AG20443 (cell line): ENCODE results near the gene KLHL33.
"Not testable (repeated sequence)": the region's sequence is repeated elsewhere in the genome, so short reads cannot be mapped to it uniquely, and the experiment has no call there.

Experiments used
- DNase-seq: peaks from one replicate; pipeline ENCODE4 v3.0.0; 2012; ENCODE audit warnings: low spot score, mixed read lengths

The KLHL33 gene

GRCh38 chr14:20435582-20436362 lies at the start of gene KLHL33:
Gene KLHL33 (minus strand): TSS chr14:20436166. CDS start chr14:20435811, 355 bp downstream.
- no peak for DNase-seq

- no peak for DNase-seq
These were observed 46.4 kb upstream of the KLHL33 start for GRCh38 chr14:20482382-20482781.

- DNase-seq, result no peak
These were observed 42.9 kb upstream of the KLHL33 start for GRCh38 chr14:20478894-20479293.

GRCh38 chr14:20477211-20477876 lies 41.4 kb upstream of the KLHL33 start:
- no peak for DNase-seq

GRCh38 chr14:20476776-20477175 lies 40.8 kb upstream of the KLHL33 start:
- DNase-seq, result no peak

- DNase-seq, result no peak
These were observed 36.7 kb upstream of the KLHL33 start for GRCh38 chr14:20472536-20473169.

- no peak for DNase-seq
These were observed 34.6 kb upstream of the KLHL33 start for GRCh38 chr14:20470603-20470901.

GRCh38 chr14:20469890-20470602 lies 34.1 kb upstream of the KLHL33 start:
- peak; percentile 70 for DNase-seq

GRCh38 chr14:20469242-20469889 lies 33.4 kb upstream of the KLHL33 start, which contains the start of gene PNP:
Gene PNP (plus strand): TSS chr14:20469406. CDS start chr14:20469525, 119 bp downstream.
- peak; percentile 97 for DNase-seq

- peak; percentile 25 for DNase-seq
These were observed 32.8 kb upstream of the KLHL33 start for GRCh38 chr14:20468764-20469241.

GRCh38 chr14:20461225-20462141 lies 25.5 kb upstream of the KLHL33 start, which contains the start of gene PIP4P1:
Gene PIP4P1 (minus strand): TSS chr14:20461434. CDS start chr14:20461325, 109 bp downstream.
- peak; percentile 96 for DNase-seq

GRCh38 chr14:20460458-20461224 lies 24.7 kb upstream of the KLHL33 start:
- no peak for DNase-seq

GRCh38 chr14:20458031-20458789 lies 22.2 kb upstream of the KLHL33 start:
- DNase-seq, result no peak

GRCh38 chr14:20456971-20457370 lies 21.0 kb upstream of the KLHL33 start:
- no peak for DNase-seq

- DNase-seq, result peak; percentile 77
These were observed 19.7 kb upstream of the KLHL33 start for GRCh38 chr14:20455355-20456300.

- DNase-seq, result peak; percentile 97
These were observed 18.8 kb upstream of the KLHL33 start, which contains the start of the genes APEX1 and OSGEP for GRCh38 chr14:20454516-20455354. Gene APEX1 (plus strand): TSS chr14:20455226. CDS start chr14:20455646, 420 bp downstream. Gene OSGEP (minus strand): TSS chr14:20454812. CDS start chr14:20454683, 129 bp downstream.

- DNase-seq, result not testable (repeated sequence)
These were observed 16.9 kb upstream of the KLHL33 start for GRCh38 chr14:20452831-20453230.
